ENCODE results near the gene HIVEP3.

The HIVEP3 gene

GRCh38 chr1:41726292-41726691 lies 192.4 kb downstream of the HIVEP3 start:
- Histone ChIP-seq H3K9me3 (ENCODE audit: insufficient read depth, low read depth, low read length) (no peaks in the 10 kb centered on the region), H3K9ac (ENCODE audit: low read depth, low read length, poor library complexity, severe bottlenecking) (no peak overlapping the region), H3K9me2 (replicated peaks; ENCODE audit: low read depth, low read length) (no peaks in the 10 kb centered on the region), H2AFZ (ENCODE audit: low read length) (no peak overlapping the region), H3F3A (ENCODE audit: low read depth) (no peaks in the 10 kb centered on the region), H3K27me3 (ENCODE audit: insufficient read depth, low read length, poor library complexity, severe bottlenecking) (no peaks in the 10 kb centered on the region), H3K79me2 (ENCODE audit: insufficient read depth, low read length) (no peaks in the 10 kb centered on the region), H3K4me1 (ENCODE audit: insufficient read depth, low read length, poor library complexity, severe bottlenecking) (peaks cover 27% of the 10 kb centered on the region), H3K36me3 (ENCODE audit: insufficient read depth, low read length) (no peaks in the 10 kb centered on the region), H3K4me2 (ENCODE audit: low read depth, low read length, poor library complexity, severe bottlenecking) (no peak overlapping the region), H4K20me1 (ENCODE audit: insufficient read depth, low read length, poor library complexity, severe bottlenecking) (no peaks in the 10 kb centered on the region), H3K4me3 (ENCODE audit: low read length, poor library complexity, severe bottlenecking) (no peak overlapping the region)
- TF ChIP-seq CTCF (conservative IDR thresholded peaks at IDR 0.05; ENCODE audit: low read length): no peak
- no peak for TF ChIP-seq EZH2phosphoT487 (IDR thresholded peaks at IDR 0.05; ENCODE audit: borderline replicate concordance)

GRCh38 chr1:41724926-41725325 lies 193.8 kb downstream of the HIVEP3 start:
- H2AFZ ChIP-seq (ENCODE audit: low read length): no peak overlapping the region
- H3K36me3 ChIP-seq (ENCODE audit: insufficient read depth, low read length): no peaks in the 10 kb centered on the region
- no peak overlapping the region for H3K4me2 ChIP-seq (ENCODE audit: low read depth, low read length, poor library complexity, severe bottlenecking)
- H3K9ac ChIP-seq (ENCODE audit: low read depth, low read length, poor library complexity, severe bottlenecking): no peak overlapping the region
- H3K27me3 ChIP-seq (ENCODE audit: insufficient read depth, low read length, poor library complexity, severe bottlenecking): no peaks in the 10 kb centered on the region
- H3K79me2 ChIP-seq (ENCODE audit: insufficient read depth, low read length): no peaks in the 10 kb centered on the region
- H4K20me1 ChIP-seq (ENCODE audit: insufficient read depth, low read length, poor library complexity, severe bottlenecking): no peaks in the 10 kb centered on the region
- peaks cover 27% of the 10 kb centered on the region for H3K4me1 ChIP-seq (ENCODE audit: insufficient read depth, low read length, poor library complexity, severe bottlenecking)
- no peak overlapping the region for H3K4me3 ChIP-seq (ENCODE audit: low read length, poor library complexity, severe bottlenecking)
- TF ChIP-seq EZH2phosphoT487 (IDR thresholded peaks at IDR 0.05; ENCODE audit: borderline replicate concordance) (no peak), CTCF (conservative IDR thresholded peaks at IDR 0.05; ENCODE audit: low read length) (no peak)
- no peaks in the 10 kb centered on the region for H3K9me2 ChIP-seq (replicated peaks; ENCODE audit: low read depth, low read length)
- no peaks in the 10 kb centered on the region for H3F3A ChIP-seq (ENCODE audit: low read depth)
- no peaks in the 10 kb centered on the region for H3K9me3 ChIP-seq (ENCODE audit: insufficient read depth, low read depth, low read length)

- Histone ChIP-seq H3K4me1 (ENCODE audit: insufficient read depth, low read length, poor library complexity, severe bottlenecking) (peaks cover 27% of the 10 kb centered on the region), H3K9me3 (ENCODE audit: insufficient read depth, low read depth, low read length) (no peaks in the 10 kb centered on the region), H2AFZ (ENCODE audit: low read length) (no peak overlapping the region), H3K4me2 (ENCODE audit: low read depth, low read length, poor library complexity, severe bottlenecking) (no peak overlapping the region), H3K9ac (ENCODE audit: low read depth, low read length, poor library complexity, severe bottlenecking) (no peak overlapping the region), H3K4me3 (ENCODE audit: low read length, poor library complexity, severe bottlenecking) (no peak overlapping the region), H3F3A (ENCODE audit: low read depth) (no peaks in the 10 kb centered on the region), H3K36me3 (ENCODE audit: insufficient read depth, low read length) (no peaks in the 10 kb centered on the region), H3K79me2 (ENCODE audit: insufficient read depth, low read length) (no peaks in the 10 kb centered on the region), H3K9me2 (replicated peaks; ENCODE audit: low read depth, low read length) (no peaks in the 10 kb centered on the region), H3K27me3 (ENCODE audit: insufficient read depth, low read length, poor library complexity, severe bottlenecking) (no peaks in the 10 kb centered on the region), H4K20me1 (ENCODE audit: insufficient read depth, low read length, poor library complexity, severe bottlenecking) (no peaks in the 10 kb centered on the region)
- TF ChIP-seq CTCF (conservative IDR thresholded peaks at IDR 0.05; ENCODE audit: low read length) (no peak), EZH2phosphoT487 (IDR thresholded peaks at IDR 0.05; ENCODE audit: borderline replicate concordance) (no peak)
Observed at GRCh38 chr1:41724248-41724647, 194.5 kb downstream of the HIVEP3 start.

Measured in Loucy (cell line).